ENCODE data around the gene ALPG. TPM values are rescaled to one million over a fixed set of nuclear protein-coding genes. Genes with fewer than 3 reads are reported as not detected.
"Not testable (repeated sequence)": the region's sequence is repeated elsewhere in the genome, so short reads cannot be mapped to it uniquely, and the experiment has no call there.

The ALPG gene
- total RNA-seq, 1 donor from 2014 or later, result 2.4 TPM

GRCh38 chr2:232382331-232383225 is 24.1 kb upstream of the ALPG start:
- no peak for DNase-seq
- Mint-ChIP-seq H3K9me3 (ENCODE audit: unreplicated experiment) (no peaks in the 10 kb centered on the region), H3K27me3 (ENCODE audit: unreplicated experiment) (peaks cover 18% of the 10 kb centered on the region), H3K4me3 (ENCODE audit: unreplicated experiment) (no peak overlapping the region), H3K4me1 (ENCODE audit: low read depth, unreplicated experiment) (no peaks in the 10 kb centered on the region), H3K27ac (ENCODE audit: unreplicated experiment) (no peak overlapping the region), H3K36me3 (ENCODE audit: unreplicated experiment) (no peaks in the 10 kb centered on the region)
- TF ChIP-seq CTCF (IDR thresholded peaks at IDR 0.05; ENCODE audit: partially characterized antibody, unreplicated experiment), result no peak

GRCh38 chr2:232384466-232384865 is 22.2 kb upstream of the ALPG start:
- Mint-ChIP-seq H3K4me1 (ENCODE audit: low read depth, unreplicated experiment) (peaks cover 1% of the 10 kb centered on the region), H3K9me3 (ENCODE audit: unreplicated experiment) (peaks cover 2% of the 10 kb centered on the region), H3K4me3 (ENCODE audit: unreplicated experiment) (no peak overlapping the region), H3K36me3 (ENCODE audit: unreplicated experiment) (peaks cover 5% of the 10 kb centered on the region), H3K27me3 (ENCODE audit: unreplicated experiment) (peaks cover 23% of the 10 kb centered on the region), H3K27ac (ENCODE audit: unreplicated experiment) (no peak overlapping the region)
- no peak for TF ChIP-seq CTCF (IDR thresholded peaks at IDR 0.05; ENCODE audit: partially characterized antibody, unreplicated experiment)
- DNase-seq, result no peak

GRCh38 chr2:232385058-232385457 is 21.6 kb upstream of the ALPG start:
- not testable (repeated sequence) for H3K27ac Mint-ChIP-seq (ENCODE audit: unreplicated experiment)
- H3K27me3 Mint-ChIP-seq (ENCODE audit: unreplicated experiment), result peaks cover 28% of the 10 kb centered on the region

GRCh38 chr2:232385660-232386489 is 20.8 kb upstream of the ALPG start:
- no peak for DNase-seq
- peaks cover 1% of the 10 kb centered on the region for H3K4me1 Mint-ChIP-seq (ENCODE audit: low read depth, unreplicated experiment)
- peaks cover 8% of the 10 kb centered on the region for H3K36me3 Mint-ChIP-seq (ENCODE audit: unreplicated experiment)
- no peak overlapping the region for H3K27ac Mint-ChIP-seq (ENCODE audit: unreplicated experiment)
- no peak for TF ChIP-seq CTCF (IDR thresholded peaks at IDR 0.05; ENCODE audit: partially characterized antibody, unreplicated experiment)
- peak overlapping the region; percentile 57 for H3K4me3 Mint-ChIP-seq (ENCODE audit: unreplicated experiment)
- H3K27me3 Mint-ChIP-seq (ENCODE audit: unreplicated experiment), result peaks cover 29% of the 10 kb centered on the region
- peaks cover 2% of the 10 kb centered on the region for H3K9me3 Mint-ChIP-seq (ENCODE audit: unreplicated experiment)

More at GRCh38 chr2:232385058-232385457, 21.6 kb upstream of the ALPG start:
- not testable (repeated sequence) for DNase-seq; H3K36me3 Mint-ChIP-seq (ENCODE audit: unreplicated experiment); H3K4me1 Mint-ChIP-seq (ENCODE audit: low read depth, unreplicated experiment); H3K9me3 Mint-ChIP-seq (ENCODE audit: unreplicated experiment); H3K4me3 Mint-ChIP-seq (ENCODE audit: unreplicated experiment)

GRCh38 chr2:232386490-232386739 is 20.2 kb upstream of the ALPG start:
- no peak for TF ChIP-seq CTCF (IDR thresholded peaks at IDR 0.05; ENCODE audit: partially characterized antibody, unreplicated experiment)
- H3K4me1 Mint-ChIP-seq (ENCODE audit: low read depth, unreplicated experiment), result peaks cover 1% of the 10 kb centered on the region
- H3K27me3 Mint-ChIP-seq (ENCODE audit: unreplicated experiment), result peaks cover 32% of the 10 kb centered on the region
- peaks cover 2% of the 10 kb centered on the region for H3K9me3 Mint-ChIP-seq (ENCODE audit: unreplicated experiment)
- peaks cover 10% of the 10 kb centered on the region for H3K36me3 Mint-ChIP-seq (ENCODE audit: unreplicated experiment)
- DNase-seq, result no peak
- H3K4me3 Mint-ChIP-seq (ENCODE audit: unreplicated experiment), result peak overlapping the region; percentile 57
- H3K27ac Mint-ChIP-seq (ENCODE audit: unreplicated experiment), result no peak overlapping the region

Data from glutamatergic neuron (in vitro differentiated cells).